Activated CD4-positive, CD25-positive, alpha-beta regulatory T cell treated with anti-CD3 and anti-CD28 coated beads, Interleukin-2, amount 50 U/mL, for 72 hours (primary cell): ENCODE results near the gene ECSCR.
"Not testable (repeated sequence)": the region's sequence is repeated elsewhere in the genome, so short reads cannot be mapped to it uniquely, and the experiment has no call there.

ENCODE experiments used
- DNase-seq: peaks from one replicate; pipeline ENCODE4 v3.0.0; 2021

The ECSCR gene

GRCh38 chr5:139462586-139463276, at the start of gene ECSCR:
Gene ECSCR, minus strand, starts transcription at chr5:139462743. Its CDS starts 73 bp downstream, at chr5:139462670.
- no peak for DNase-seq

DNA sequence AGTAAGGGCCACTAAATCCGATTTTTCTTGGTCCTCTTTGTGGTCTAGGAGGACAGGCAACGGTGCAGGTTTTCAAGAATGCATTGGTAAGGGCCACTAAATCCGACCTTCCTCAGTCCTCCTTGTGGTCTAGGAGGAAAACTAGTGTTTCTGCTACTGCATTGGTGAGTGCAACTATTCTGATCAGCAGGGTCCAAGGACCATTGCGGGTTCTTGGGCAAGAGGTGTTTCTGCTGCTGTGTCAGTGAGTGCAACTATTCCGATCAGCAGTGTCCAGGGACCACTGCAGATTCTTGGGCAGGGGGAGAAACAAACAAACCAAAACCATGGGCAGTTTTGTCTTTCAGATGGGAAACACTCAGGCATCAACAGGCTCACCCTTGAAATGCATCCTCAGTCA, 42.2 kb upstream of the ECSCR start:
- not testable (repeated sequence) for DNase-seq

GRCh38 chr5:139503879-139504278, 41.3 kb upstream of the ECSCR start:
- DNase-seq = not testable (repeated sequence)

DNA sequence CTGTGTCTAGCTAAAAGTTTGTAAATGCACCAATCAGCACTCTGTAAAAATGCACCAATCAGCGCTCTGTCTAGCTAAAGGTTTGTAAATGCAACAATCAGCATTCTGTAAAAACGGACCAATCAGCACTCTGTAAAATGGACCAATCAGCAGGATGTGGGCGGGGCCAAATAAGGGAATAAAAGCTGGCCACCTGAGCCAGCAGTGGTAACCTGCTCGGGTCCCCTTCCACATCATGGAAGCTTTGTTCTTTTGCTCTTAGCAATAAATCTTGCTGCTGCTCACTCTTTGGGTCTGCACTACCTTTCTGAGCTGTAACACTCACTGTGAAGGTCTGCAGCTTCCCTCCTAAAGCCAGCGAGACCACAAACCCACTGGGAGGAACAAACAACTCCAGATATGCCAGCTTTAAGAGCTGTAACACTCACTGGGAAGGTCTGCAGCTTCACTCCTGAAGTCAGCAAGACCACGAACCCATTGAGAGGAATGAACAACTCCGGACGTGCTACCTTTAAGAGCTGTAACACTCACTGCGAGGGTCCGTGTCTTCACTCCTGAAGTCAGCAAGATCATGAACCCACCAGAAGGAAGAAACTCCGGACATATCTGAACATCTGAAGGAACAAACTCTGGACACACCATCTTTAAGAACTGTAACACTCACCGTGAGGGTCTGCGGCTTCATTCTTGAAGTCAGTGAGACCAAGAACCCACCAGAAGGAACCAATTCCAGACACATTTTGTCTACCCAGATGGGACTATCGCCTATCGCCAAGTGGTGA, 40.7 kb upstream of the ECSCR start:
- DNase-seq = not testable (repeated sequence)

GRCh38 chr5:139501381-139501780, 38.8 kb upstream of the ECSCR start:
- no peak for DNase-seq

DNA sequence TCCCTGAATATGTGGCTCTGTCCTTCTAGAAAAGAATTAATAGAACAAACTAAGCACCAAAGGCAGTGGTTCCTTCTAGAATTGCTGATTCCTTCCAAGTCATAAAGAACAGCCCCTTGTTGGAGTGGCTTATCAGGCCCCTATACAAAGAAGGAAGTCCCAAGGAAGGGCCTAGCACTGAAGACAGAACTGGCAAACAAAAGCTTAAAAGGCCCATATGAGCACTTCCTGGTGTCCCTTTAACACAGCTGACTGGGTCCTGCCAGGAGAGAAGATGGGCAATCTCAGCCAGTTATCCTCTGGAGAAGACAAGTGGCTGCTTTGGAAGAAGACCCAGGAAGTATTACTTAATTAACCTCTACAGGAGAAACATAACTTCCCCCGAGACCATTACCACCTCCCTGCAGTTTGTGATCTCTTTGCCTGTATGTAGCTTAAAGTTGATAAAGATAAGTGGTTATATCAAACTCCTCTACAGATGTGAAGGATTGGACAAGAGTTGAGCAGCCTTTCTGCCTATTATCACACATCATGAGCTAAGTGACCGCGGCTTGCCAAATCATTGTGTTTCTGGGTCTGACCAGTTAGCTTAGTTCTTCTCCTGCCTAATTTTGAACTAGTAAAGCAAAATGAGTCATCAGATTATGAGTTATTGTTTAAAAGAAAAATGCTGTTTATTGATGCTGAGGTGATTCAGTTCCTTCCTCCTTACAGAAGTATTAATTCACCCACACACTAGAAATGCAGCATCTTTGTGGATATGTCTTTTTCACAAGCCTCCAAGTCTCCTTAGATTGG, 33.3 kb upstream of the ECSCR start:
- DNase-seq = no peak

DNA sequence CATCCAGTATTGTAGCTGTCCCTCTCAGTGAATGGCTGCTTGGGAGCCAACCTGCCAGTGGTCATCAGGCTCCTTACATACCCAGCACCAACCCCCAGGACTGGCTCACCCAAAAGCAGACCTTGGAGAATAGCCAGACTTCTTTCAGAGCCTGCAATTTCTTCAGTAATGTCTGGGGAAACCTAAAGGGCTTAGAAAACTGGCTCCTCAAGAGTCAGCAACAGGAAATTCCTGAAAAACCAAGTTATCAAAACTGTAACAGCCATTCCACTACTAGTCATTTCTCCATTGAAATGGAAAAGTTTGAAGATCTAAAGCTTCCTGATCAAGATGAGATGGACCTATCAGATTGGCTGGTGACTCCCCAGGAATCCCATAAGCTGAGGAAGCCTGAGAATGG, 32.3 kb upstream of the ECSCR start:
- no peak for DNase-seq

DNA sequence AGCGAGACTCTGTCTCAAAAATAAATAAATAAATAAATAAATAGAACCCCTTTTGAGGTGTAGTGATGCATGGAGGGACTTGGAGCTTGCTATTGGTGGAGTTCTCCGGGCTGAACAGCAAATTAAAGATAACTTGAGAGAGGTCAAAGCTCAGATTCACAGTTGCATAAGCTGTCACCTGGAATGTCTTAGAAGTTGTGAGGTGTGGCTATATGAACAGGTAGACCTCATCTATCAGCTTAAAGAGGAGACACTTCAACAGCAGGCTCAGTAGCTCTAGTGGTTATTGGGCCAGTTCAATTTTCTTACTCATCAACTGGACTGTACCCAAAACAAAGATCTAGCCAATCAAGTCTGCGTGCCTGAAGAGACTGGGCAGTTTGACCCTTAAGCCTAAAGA, 31.7 kb upstream of the ECSCR start:
- no peak for DNase-seq

DNA sequence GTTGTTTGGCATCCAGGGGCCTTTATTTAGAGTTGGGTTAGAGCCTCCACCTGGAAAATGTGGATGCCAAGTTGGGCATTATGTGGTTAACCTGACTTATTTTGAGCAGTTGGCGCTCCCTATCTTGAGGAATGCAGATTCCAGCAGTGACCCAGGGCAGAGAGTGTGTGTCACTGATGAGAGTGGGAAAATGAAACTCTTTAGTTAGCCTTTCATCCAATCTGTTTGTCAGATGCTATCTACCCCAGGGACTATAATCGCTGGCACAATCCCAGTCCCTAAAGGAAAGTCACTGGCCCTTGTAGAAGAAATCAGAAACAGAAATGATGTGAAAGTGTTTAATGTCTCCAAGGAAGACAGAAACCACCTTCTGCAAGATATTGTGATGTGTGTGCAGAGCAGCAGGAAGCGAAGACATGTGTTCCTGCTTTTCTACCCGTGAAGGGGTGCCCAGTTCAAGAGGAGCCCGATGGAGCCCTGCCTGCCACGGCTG, 30.2 kb upstream of the ECSCR start:
- no peak for DNase-seq

DNA sequence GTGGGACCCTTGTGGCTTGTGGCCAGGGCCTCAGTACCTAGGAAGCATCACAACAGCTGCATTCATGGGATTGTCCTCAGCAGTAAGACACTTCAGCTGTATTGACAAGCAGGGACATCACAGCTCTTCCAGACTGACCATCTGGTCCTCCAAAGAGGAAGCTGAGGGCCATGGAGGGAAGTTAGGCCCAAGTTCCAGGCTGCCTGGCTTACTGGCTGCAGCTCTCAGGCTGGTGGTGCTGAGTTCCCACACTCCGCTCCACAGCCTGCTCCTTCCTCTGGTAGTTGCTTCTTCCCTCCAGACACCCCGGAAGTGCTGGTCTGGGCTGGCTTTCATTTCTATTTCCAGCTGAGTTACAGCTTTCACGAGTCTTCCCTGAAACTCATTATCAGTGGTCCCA, 25.7 kb upstream of the ECSCR start:
- no peak for DNase-seq

GRCh38 chr5:139486201-139486600, 23.7 kb upstream of the ECSCR start:
- no peak for DNase-seq

DNA sequence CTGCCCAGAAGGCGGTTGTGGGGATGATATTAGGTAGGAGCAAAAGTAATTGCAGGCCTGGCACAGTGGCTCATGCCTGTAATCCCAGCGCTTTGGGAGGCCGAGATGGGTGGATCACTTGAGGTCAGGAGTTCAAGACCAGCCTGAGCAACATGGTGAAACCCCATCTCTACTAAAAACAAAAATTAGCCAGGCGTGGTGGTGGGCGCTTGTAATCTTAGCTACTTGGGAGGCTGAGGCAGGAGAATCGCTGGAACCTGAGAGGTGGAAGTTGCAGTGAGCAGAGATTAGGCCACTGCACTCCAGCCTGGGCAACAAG, 20.3 kb upstream of the ECSCR start:
- DNase-seq = not testable (repeated sequence)

- DNase-seq = peak; percentile 60
These were observed 19.7 kb upstream of the ECSCR start, which contains the start of gene STING1 for GRCh38 chr5:139482050-139482889. Gene STING1, minus strand, starts transcription at chr5:139482758. Its CDS starts 1,054 bp downstream, at chr5:139481704.

GRCh38 chr5:139481580-139482049, 19.1 kb upstream of the ECSCR start:
- DNase-seq = no peak

- DNase-seq = no peak
These were observed 18.6 kb upstream of the ECSCR start for GRCh38 chr5:139481122-139481533.

- DNase-seq = not testable (repeated sequence)
These were observed 17.2 kb upstream of the ECSCR start for GRCh38 chr5:139479729-139480128.

GRCh38 chr5:139478657-139479423, 16.3 kb upstream of the ECSCR start:
- DNase-seq = not testable (repeated sequence)

DNA sequence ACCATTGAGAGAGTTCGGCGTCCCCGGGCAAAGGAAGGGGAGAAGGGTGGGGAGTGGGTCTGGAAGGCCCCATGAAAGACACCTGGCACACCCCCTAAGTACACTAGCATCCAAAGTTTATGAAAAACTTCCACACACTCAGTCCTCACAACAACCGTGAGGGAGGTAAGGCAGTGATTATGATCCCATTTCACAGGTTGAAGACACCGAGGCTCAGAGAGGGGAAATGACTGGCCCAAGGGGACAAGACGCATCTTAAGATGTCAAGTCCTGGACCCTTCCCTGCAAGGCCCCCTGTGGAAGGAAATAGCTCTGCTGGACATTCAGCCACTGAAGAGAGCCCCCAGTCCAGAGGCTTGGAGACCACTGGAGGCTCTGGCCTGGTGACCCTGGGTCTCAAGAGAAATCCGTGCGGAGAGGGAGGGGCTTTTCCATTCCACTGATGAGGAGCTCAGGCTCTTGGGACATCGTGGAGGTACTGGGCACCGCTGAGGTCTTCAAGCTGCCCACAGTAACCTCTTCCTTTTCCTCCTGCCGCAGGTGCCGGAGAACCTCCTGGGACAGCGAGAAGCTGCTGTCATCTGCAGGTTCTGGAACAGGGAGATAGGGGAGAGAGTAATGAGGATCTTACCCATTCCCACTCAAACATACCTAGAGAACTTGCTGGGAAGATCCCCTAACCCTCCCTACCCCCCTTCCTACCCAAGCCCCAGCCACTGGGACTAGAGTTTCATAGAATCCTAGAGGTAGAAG, 13.5 kb upstream of the ECSCR start:
- DNase-seq = no peak

DNA sequence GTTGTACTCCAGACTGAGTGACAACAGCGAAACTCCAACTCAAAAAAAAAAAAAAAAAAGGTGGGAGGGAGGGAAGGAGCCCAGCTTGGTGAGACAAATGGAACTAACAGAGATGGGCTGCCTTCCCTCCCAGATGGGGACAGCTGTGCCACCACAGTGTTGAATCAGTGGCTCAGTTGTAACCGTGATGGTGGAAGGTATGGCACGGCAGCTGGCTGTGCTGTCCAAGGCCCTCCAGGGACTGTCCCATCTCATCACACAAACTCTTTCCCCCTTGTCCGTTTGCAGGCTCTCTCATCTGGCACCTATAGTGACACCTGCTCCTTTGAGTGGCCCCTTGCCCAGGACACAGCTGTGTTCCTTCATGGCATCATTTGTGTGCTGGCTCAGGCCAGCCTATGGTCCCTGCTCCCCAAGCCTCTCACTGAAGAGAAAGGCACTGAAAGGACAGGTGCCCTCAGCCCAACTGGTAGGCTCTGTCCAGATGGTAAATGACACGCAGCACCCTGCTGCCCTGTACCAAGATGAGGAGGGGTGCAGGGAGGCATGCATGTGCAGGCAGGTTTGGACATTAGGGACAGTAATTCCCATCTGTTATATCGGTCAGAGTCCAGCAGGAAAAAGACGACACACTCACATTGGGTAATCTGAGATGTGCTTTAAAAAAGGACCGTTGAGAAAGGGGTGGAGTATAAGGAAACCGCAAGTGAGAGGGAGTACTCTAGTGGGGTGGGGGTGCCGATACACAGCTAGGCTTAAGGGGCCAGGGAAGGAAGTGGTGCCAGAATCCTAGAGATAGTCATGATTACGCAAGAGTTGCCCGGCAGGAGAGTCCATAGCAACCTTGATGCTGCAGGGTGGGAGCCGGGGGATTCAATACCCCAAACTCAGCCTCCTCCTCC, 12.6 kb upstream of the ECSCR start:
- no peak for DNase-seq

DNA sequence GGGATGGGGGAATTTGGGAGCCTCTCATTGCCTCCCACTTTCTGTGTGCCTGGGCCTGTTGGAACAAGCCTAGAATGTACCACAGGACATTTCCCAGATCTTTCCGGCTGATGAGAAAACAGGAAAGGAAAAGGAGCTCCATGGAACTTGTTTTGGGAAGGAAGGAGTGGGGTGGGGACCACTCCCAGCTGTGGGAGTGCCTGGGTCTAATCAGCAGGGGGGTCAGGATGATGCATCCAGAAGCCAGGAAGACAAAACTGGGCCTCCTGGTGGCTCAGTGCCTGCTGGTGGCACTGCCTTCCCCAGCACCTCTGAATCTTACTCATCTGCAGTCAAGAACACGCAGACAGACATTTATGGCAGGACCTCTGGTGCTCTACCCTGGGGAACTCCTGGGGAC, 11.0 kb upstream of the ECSCR start:
- DNase-seq = no peak
